ENCODE data around the gene KCNH6.

KCNH6 gene

GRCh38 chr17:63514974-63515373 is 8.2 kb upstream of the KCNH6 start:
- no peak for DNase-seq

GRCh38 chr17:63515426-63515825 is 7.7 kb upstream of the KCNH6 start:
- DNase-seq: no peak

DNA sequence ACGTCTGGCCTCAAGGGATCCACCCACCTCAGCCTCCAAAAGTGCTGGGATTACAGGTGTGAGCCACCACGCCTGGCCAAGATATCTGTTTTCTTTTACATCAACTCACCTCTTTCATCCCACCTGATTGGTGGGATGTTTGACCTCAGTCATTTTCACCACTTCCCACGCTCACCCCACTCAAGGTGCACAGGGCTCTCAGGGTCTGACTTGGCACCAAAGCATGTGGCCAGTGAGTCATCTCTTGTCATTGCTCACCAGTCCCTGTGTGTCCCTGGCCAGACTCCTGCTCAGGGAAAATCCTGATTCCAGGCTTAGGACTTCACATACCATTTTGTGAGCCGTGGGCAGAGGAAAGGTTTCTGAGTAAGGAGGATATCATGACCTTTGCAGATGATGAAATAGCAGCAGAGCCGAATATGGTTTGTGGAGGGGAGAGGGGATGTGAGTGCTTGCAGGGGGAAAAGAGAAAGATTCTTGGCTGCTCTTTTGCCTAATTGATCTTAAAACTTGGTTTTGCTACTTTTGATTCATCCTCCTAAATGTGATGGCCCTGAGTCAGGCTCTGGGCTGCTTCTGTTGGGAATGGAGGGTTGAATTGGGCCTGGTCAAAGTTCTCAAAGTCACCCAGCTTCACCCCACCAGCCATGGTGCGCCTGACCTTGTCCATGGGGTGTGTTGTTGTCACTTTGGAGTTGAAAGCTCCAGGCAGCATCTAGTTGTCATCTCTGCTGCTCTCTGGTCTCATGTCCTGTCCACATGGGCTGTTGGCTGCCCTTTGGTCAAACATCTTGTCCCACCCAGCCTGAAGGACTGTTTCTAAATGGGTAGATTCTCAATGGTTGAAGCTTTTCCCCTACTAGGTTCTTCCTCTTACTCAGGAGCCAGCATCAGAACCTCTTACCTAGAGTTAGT is 6.0 kb upstream of the KCNH6 start:
- no peak for DNase-seq

GRCh38 chr17:63517825-63518534 is 5.2 kb upstream of the KCNH6 start:
- no peak for DNase-seq

- DNase-seq: no peak
Measured at GRCh38 chr17:63519116-63519881, 3.9 kb upstream of the KCNH6 start.

DNA sequence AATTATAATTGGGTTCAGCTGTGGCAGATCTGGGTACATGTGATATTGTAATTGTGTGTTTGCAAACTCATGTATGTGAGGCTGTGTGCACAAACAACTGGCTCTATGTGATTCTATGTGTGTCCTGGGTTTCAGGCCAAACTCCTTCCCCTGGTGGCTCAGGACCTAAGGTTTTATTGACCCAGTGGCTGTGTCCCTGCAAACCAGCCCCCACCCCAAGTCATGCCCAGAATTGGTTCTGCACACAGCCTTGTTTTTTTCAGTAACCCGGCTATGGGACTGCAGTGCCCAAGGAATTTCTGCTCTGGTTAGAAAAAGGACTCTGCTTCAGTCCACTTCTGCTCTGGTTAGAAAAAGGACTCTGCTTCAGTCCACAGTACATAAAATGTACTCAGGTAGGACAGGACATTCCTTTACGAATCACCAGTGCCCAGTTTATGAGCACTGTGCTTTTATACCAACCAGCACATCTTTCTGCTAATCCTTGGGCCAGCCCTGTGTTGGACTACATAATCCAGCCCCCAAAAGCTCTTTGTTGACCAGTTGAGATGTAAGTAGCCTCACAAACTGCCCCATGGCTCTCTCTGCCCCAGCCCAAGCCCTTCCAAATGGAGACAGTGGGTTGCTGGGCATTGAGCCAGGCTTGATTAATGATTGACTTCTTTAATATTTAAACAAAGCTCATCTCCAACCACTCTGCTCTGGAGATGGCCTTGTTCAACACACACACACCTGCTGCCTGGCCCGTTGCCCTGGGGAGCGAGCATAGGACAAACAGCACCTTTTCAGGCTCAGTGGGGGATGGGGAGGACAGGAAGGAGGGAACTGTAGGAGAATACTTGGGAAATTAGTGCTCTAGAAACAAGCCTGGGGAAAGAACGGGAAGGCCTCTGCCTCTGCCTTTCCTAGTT is 2.9 kb upstream of the KCNH6 start:
- no peak for DNase-seq

DNA sequence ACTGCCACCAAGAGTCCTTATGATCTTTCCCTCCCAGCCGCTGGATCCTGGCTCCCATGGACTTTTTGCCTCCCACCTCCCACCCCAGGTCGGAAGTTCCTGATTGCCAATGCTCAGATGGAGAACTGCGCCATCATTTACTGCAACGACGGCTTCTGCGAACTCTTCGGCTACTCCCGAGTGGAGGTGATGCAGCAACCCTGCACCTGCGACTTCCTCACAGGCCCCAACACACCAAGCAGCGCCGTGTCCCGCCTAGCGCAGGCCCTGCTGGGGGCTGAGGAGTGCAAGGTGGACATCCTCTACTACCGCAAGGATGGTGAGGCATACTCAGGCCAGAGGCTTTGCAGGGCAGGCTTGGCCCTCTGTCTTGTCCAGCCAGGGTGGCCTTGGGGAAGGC is 893 bp downstream of the KCNH6 start:
- no peak for DNase-seq

DNA sequence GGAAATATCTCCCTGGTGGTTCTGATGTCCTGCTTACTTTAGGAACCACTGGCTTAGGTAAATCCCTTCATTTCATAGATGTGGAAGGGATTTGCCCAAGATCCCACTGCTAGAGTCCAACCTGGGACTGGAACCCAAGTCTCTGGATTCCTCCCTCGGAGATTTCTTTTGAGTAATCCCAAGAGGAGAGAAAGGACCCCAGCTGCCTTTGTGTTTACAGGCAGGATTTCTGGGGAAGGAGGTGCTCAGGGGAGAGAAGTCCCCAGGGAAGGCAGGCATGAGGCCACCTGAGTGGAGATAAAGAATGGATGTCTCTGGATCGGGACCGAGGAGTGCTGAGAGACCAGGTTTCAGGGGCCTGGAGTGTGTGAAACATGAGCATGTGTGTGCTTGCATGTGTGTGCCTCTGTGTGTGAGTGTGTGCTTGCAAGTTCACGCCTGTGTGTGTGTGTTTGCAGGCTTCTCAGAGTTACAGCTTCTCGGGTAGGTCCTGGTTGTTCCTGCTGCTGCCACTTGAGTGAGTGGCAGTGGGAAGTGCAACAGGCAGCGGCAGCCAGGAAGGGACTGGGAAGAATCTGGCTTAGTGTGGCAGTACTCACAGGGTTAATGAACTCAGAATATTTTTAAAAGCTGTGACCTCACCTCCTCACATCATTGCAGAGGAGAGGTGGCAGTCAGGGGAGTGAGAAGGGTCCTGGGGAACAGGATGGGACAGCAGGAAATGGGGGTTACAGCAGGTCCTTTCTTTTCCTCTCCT is 2.2 kb downstream of the KCNH6 start:
- no peak for DNase-seq

- no peak for DNase-seq
Measured at GRCh38 chr17:63526861-63527260, 3.7 kb downstream of the KCNH6 start.

DNA sequence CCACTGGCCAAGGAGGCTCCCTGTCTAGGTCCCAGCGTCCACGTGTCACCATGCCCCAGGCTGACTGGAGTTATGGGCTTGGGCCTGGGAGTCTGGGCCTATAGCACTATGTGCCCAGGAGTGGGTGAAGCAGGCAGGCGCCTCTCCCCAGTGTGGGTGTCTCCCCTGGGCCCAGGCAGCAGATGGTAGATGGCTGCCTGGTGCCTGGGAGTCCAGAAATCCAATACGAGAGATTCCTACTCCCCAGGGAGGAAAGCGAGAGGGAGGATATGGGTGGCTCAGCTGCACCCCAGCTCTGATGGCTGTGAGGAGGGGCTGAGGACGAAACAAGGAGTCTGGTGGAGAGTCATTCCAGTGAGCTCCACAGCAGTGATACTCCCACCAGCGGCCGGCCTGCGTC is 5.0 kb downstream of the KCNH6 start:
- DNase-seq: no peak

DNA sequence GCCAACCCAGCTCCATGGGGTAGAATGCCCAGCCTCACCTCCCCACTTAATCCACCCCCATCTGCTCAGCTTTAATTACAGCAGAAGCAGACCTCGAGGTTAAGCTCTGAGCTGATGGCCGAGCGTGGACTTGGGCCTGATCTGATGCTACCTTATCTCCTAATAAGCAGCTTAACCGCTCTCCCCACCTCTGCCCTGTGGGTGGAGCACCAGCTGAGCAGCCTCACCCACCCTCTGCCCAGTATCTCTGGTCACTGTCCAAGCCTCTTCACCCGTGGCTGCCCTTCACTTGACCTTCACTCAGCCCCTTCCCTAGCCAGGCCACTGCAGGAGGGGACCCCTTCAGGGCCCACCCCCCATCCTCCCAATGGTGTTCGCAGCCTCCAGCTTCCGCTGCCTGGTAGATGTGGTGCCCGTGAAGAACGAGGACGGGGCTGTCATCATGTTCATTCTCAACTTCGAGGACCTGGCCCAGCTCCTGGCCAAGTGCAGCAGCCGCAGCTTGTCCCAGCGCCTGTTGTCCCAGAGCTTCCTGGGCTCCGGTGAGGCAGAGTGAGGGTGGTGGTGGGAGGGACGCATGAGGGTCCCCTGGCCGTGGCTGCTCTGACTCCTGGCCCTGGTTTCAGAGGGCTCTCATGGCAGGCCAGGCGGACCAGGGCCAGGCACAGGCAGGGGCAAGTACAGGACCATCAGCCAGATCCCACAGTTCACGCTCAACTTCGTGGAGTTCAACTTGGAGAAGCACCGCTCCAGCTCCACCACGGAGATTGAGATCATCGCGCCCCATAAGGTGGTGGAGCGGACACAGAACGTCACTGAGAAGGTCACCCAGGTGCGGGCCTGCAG is 6.8 kb downstream of the KCNH6 start:
- DNase-seq: no peak

DNA sequence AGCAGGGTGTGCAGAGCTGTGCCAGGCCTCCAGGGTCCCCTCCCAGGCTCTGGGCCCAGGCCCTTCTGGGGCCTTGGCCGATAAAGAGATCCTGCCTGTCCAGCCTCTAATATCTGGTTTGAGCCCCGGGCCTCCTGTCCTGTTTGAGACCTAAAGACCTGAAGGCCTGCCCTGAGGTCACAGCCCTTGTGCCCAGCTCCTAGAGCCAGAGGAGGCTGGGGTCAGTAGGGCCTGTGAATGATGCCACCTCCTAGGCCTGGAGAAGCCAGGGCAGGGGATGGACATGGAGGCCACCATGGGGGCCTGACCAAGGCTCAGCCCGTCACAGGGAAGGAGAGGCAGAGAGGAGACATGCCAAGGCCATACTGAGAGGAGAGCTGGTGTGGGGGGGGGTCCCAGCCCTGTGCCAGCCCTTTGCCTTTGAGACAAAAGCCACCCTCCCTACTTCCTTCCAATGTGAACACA is 7.4 kb downstream of the KCNH6 start:
- no peak for DNase-seq

DNA sequence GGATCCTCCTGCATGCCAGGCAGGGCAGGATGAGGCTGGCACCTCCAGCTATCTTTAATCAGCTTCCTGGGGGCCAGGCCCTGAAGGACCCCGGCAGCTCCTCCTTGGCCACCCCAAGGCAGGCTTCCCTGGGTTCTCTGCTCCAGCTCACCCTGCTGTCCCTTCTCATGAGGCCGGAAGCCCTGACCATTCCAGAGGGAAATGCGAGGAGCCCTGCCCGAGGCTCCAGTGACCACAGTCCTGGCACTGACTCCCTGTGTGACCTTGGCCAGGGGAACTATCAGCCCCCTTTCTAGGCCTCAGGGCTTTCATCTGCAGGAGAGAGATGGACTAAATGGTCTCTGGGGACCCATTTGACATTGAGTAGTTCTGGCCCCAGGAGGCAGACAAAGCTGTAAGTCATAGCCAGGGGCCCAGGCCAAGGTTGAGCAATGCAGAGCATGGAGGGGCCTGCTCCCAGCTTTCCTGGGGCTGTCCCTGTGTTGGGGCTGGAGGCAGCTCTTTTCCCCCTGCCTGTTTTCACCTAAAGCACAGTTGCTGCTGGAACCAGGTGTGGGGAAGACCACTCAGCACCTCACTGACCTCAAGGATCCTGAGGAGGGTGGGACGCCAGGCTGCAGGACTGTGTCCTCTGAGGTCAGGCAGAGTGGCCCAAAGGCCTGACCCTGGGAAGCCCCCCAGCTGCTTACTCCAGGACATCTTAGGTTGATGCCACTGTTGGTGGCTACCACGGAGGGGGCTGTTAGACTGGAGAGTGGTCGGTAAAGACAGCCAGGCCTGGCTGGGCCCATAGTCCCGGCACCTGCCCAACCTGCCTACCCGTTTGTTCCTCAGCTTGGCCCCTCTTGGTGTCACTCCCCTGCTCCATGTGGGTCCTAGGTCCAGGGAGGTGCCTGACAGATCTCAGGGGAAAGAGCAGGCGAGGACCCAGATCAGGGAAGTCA is 8.1 kb downstream of the KCNH6 start:
- DNase-seq: no peak

- no peak for DNase-seq
Measured at GRCh38 chr17:63533433-63534077, 10.4 kb downstream of the KCNH6 start.

DNA sequence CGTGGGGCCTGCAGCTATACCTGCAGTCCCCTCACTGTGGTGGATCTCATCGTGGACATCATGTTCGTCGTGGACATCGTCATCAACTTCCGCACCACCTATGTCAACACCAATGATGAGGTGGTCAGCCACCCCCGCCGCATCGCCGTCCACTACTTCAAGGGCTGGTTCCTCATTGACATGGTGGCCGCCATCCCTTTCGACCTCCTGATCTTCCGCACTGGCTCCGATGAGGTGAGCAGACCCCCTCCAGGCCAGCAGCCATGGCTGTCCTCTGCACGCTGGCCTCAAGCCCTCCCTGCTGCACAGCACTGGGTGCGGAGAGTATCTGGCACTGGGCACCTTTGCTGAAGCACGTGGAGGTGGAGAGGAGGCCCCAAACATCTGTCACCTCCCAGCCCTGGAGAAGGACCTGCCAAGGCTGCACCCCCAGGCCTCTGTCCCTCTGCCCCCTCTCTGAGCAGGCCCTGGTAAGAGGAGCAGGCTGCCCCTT is 11.0 kb downstream of the KCNH6 start:
- no peak for DNase-seq

- DNase-seq: no peak
Measured at GRCh38 chr17:63534816-63535455, 11.8 kb downstream of the KCNH6 start.

DNA sequence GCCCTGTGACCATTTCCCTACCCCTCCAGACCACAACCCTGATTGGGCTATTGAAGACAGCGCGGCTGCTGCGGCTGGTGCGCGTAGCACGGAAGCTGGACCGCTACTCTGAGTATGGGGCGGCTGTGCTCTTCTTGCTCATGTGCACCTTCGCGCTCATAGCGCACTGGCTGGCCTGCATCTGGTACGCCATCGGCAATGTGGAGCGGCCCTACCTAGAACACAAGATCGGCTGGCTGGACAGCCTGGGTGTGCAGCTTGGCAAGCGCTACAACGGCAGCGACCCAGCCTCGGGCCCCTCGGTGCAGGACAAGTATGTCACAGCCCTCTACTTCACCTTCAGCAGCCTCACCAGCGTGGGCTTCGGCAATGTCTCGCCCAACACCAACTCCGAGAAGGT is 12.5 kb downstream of the KCNH6 start:
- no peak for DNase-seq

DNA sequence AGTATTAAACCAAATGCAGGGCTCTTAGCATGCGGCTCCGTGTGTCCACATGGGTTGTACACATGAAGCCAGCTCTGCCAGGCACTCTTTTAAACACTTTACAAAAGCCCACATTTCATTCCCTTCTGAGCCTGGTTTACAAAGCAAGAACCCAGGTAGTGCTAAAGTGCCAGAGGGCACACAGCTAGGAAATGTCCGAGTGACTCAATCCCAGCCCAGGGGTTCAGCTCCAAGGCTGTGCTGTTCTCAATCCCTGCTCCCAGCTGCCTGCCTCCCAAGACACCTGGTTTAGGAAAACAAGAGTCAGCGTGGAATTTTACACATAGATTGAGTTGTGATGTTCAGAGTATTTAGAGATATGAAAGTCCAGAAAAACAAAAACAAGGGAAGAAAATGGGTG is 13.8 kb downstream of the KCNH6 start:
- no peak for DNase-seq
